ENCODE results near the gene AFTPH. TPM values are rescaled to one million over a fixed set of nuclear protein-coding genes. Genes with fewer than 3 reads are reported as not detected.

The AFTPH gene
- total RNA-seq, 1 experiment from 2014 or later: 40.5 TPM

DNA sequence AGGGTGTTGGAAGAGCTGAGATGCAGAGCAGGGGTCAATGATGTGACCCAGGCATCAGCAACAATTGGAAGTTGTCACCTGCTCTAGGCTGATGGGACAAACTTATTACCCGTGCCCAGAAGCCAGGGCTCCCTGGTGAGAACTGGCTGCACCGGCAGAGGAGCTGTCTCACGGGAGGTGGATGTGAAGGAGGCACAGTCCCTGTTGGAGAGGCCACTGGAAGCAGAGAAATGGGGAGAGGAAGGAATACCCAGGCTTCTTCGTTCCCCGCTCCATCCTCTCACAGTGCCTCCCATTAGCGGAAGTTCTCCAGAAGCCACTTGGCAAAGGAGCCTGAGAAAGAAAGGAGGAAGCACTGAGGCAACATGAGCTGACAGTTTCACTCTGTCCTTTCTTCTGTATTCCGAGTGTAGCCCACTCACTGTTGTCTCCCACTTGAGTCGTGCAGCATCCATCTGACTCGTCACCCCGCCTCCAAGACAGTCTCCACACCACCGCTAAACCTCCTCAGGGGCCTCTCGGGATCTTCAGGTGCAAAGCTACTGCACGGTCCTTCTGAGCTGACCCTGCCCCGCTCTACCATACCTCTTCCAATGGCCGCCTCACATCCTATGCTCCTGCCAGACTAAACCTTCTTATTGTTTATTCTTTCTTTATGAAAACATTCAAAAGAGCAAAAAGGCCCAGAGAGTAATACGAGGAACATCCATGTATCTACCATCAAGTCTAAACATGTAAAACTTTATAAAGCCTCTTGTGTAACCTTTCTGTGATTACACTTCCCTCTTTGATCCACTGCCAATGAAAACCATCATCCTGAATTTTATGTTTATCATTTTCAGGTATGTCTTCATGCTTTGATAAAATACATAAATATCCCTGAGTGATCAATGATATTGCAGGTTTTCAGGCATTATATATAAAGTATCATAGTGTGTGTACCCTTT lies 19.1 kb upstream of the AFTPH start:
- POLR2A ChIA-PET (ENCODE audit: unreplicated experiment): interaction anchor here (0.6 to 0.7 kb wide), 3 partner anchors 17 to 483 kb away, joined by 3 to 5 read pairs (median 3); no protein-coding TSS in a partner anchor
- no TSS peak for BruUV-seq (replicated peaks)

DNA sequence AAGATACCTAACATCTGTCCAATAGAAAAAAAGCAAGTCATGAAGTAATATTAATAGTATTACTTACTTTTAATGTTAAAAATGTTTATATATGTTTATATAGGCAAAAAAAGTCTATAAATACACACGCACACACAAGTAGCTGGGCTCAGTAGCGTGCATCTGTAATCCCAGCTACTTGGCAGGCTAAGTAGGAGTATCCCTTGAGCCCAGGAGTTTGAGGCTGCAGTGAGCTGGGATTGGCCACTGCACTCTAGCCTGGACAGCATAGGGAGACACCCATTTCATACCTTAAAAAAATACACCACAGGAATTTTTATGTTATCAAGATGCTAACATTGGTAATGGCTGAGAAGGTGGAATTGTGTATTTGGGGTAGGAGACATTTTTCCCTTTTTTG lies 17.4 kb upstream of the AFTPH start:
- H3K36me3 ChIP-seq (ENCODE audit: low read depth): no peaks in the 10 kb centered on the region
- no peaks in the 10 kb centered on the region for H3F3A ChIP-seq (ENCODE audit: insufficient read depth, low read depth)
- no peaks in the 10 kb centered on the region for H3K9me3 ChIP-seq (ENCODE audit: insufficient read depth, low read depth)
- H3K79me2 ChIP-seq (ENCODE audit: low read depth): no peaks in the 10 kb centered on the region
- BruUV-seq (replicated peaks): no TSS peak
- TF ChIP-seq CTCF (conservative IDR thresholded peaks at IDR 0.05): no peak
- no peak for TF ChIP-seq EZH2 (IDR thresholded peaks at IDR 0.05; ENCODE audit: low read depth)
- ChIA-PET POLR2A (ENCODE audit: unreplicated experiment) (no interaction called here), CTCF (no interaction called here)
- intact Hi-C loops (cut with micrococcal nuclease; ENCODE audit: unreplicated experiment): no loop called here
- H3K27me3 ChIP-seq (ENCODE audit: insufficient read depth, low read depth): no peaks in the 10 kb centered on the region
- no peak overlapping the region for H3K27ac ChIP-seq
- no peaks in the 10 kb centered on the region for H4K20me1 ChIP-seq (ENCODE audit: insufficient read depth)
- no peak overlapping the region for H2AFZ ChIP-seq
- no peaks in the 10 kb centered on the region for H3K9me2 ChIP-seq (ENCODE audit: insufficient read depth)
- H3K4me1 ChIP-seq (replicated peaks; ENCODE audit: insufficient read depth): no peaks in the 10 kb centered on the region
- no peak for DNase-seq
- H3K4me2 ChIP-seq: no peak overlapping the region
- H3K4me3 ChIP-seq: no peak overlapping the region

More for the DNA sequence above, 19.1 kb upstream of the AFTPH start:
- DNase-seq: no peak
- Histone ChIP-seq H3K27ac (no peak overlapping the region), H3F3A (ENCODE audit: insufficient read depth, low read depth) (no peaks in the 10 kb centered on the region), H3K4me2 (no peak overlapping the region), H3K4me1 (replicated peaks; ENCODE audit: insufficient read depth) (no peaks in the 10 kb centered on the region), H3K27me3 (ENCODE audit: insufficient read depth, low read depth) (no peaks in the 10 kb centered on the region), H2AFZ (no peak overlapping the region), H3K36me3 (ENCODE audit: low read depth) (no peaks in the 10 kb centered on the region), H4K20me1 (ENCODE audit: insufficient read depth) (no peaks in the 10 kb centered on the region), H3K79me2 (ENCODE audit: low read depth) (no peaks in the 10 kb centered on the region), H3K4me3 (no peak overlapping the region), H3K9me3 (ENCODE audit: insufficient read depth, low read depth) (no peaks in the 10 kb centered on the region), H3K9me2 (ENCODE audit: insufficient read depth) (no peaks in the 10 kb centered on the region)
- CTCF ChIA-PET: no interaction called here
- intact Hi-C loops (cut with micrococcal nuclease; ENCODE audit: unreplicated experiment): no loop called here
- TF ChIP-seq CTCF (conservative IDR thresholded peaks at IDR 0.05): no peak
- no peak for TF ChIP-seq EZH2 (IDR thresholded peaks at IDR 0.05; ENCODE audit: low read depth)

DNA sequence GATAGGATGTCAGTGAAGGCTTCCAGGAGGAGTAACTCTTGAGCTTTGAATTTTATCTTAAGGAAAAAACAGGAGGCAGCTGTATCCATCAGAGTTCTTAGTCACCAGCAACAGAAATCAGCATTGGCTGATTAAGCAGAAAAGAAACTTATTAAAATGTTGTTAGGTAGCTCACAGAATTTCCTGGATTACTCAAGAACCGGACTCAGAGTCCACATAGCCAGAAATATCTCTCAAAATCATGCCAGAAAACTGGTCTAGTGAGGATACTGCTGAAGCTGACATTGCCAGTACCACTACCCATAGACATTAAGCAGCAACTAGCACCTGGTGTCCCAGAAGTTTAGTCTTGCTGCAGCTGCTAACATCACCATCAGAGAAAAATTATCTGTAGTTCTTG lies 10.1 kb upstream of the AFTPH start:
- Histone ChIP-seq H3K27ac (no peak overlapping the region), H3K9me2 (ENCODE audit: insufficient read depth) (no peaks in the 10 kb centered on the region), H4K20me1 (ENCODE audit: insufficient read depth) (no peaks in the 10 kb centered on the region), H2AFZ (peak overlapping the region; percentile 63; the same call in 1 of the 2 replicates), H3F3A (ENCODE audit: insufficient read depth, low read depth) (peaks cover 11% of the 10 kb centered on the region; the same call in 1 of the 2 replicates), H3K36me3 (ENCODE audit: low read depth) (no peaks in the 10 kb centered on the region), H3K4me2 (no peak overlapping the region), H3K79me2 (ENCODE audit: low read depth) (no peaks in the 10 kb centered on the region), H3K4me1 (replicated peaks; ENCODE audit: insufficient read depth) (peaks cover 21% of the 10 kb centered on the region), H3K27me3 (ENCODE audit: insufficient read depth, low read depth) (no peaks in the 10 kb centered on the region), H3K9me3 (ENCODE audit: insufficient read depth, low read depth) (no peaks in the 10 kb centered on the region), H3K4me3 (no peak overlapping the region)
- ChIA-PET POLR2A (ENCODE audit: unreplicated experiment) (no interaction called here), CTCF (no interaction called here)
- intact Hi-C loops (cut with micrococcal nuclease; ENCODE audit: unreplicated experiment): no loop called here
- no TSS peak for BruUV-seq (replicated peaks)
- TF ChIP-seq EZH2 (IDR thresholded peaks at IDR 0.05; ENCODE audit: low read depth): no peak
- TF ChIP-seq CTCF (conservative IDR thresholded peaks at IDR 0.05): no peak
- DNase-seq: peak in 1 of 2 experiments; percentile 70
